ENCODE results near the gene OLFM2. TPM values are rescaled to one million over a fixed set of nuclear protein-coding genes. Genes with fewer than 3 reads are reported as not detected.

OLFM2 gene
- total and polyA plus RNA-seq, 9 of the 15 experiments (the other 6 are each of a cell fraction or from before 2014, with no cell fraction given), result 0.10 to 0.33 (median 0.23) TPM; not detected in 4

- peaks cover 0 to 35% of the 10 kb centered on the region in 2 experiments; a peak in 3 of 5 replicates for H3K4me1 ChIP-seq (replicated peaks in 1 of 2; ENCODE audit: control insufficient read depth in 2 of 2, insufficient read depth in 2 of 2, low read length in 2 of 2)
- in situ Hi-C loops (cut with MboI), result no loop called here
- no peak for FAIRE-seq
- H3K27me3 ChIP-seq (ENCODE audit: control insufficient read depth in 2 of 2, insufficient read depth in 2 of 2, low read length in 2 of 2), result no peaks in the 10 kb centered on the region
- no TSS peak for BruUV-seq (replicated peaks)
- H3K9me3 ChIP-seq (replicated peaks; ENCODE audit: control insufficient read depth, insufficient read depth, low read depth, low read length), result no peaks in the 10 kb centered on the region
- H2AFZ ChIP-seq (ENCODE audit: low read depth, low read length), result no peak overlapping the region
- no peak overlapping the region for H3K27ac ChIP-seq (ENCODE audit: extremely low read depth, low read depth, low read length)
- H3K4me3 ChIP-seq, result no peak overlapping the region
- H3K9me1 ChIP-seq (ENCODE audit: control insufficient read depth, insufficient read depth, low read length), result peaks cover 7% of the 10 kb centered on the region
- intact Hi-C loops (cut with micrococcal nuclease), result no loop called here
- TF ChIP-seq RBM34 (IDR thresholded peaks at IDR 0.05; ENCODE audit: borderline replicate concordance, insufficient read depth, low read length), result no peak
- TF ChIP-seq RFX1 (IDR thresholded peaks at IDR 0.05), result peak; percentile 84
- TF ChIP-seq POLR2G (IDR thresholded peaks at IDR 0.05; ENCODE audit: low read depth, low read length), result peak; percentile 30; the same call in 1 of the 2 replicates
- H4K20me1 ChIP-seq (replicated peaks; ENCODE audit: control insufficient read depth, insufficient read depth, low read length), result peaks cover 10% of the 10 kb centered on the region
- DNase-seq (ENCODE audit: extremely low read depth in 1 of 4, low spot score in 3 of 4), result no peak
- H3K4me2 ChIP-seq (ENCODE audit: insufficient read depth, low read length), result no peak overlapping the region
- ATAC-seq, result no peak
- no peak overlapping the region for H3K9ac ChIP-seq (ENCODE audit: insufficient read depth in 1 of 2, low read depth in 2 of 2, low read length in 2 of 2)
- H3K79me2 ChIP-seq (ENCODE audit: control insufficient read depth, insufficient read depth, low read length), result no peaks in the 10 kb centered on the region
- CTCF ChIA-PET (ENCODE audit: low intra/inter-chr PET ratio), result no interaction called here
- POLR2A ChIA-PET, result interaction anchor here (0.6 to 0.9 kb wide), 2 partner anchors 11 to 18 kb away, joined by 3 read pairs; no protein-coding TSS in a partner anchor
- 88% methylated on average over 3 of the region's 7 CpGs for WGBS (ENCODE audit: insufficient coverage, low coverage, missing lambda C conversion rate)
- peaks cover 38% of the 10 kb centered on the region; the same call in 2 of the 3 replicates for H3K36me3 ChIP-seq (ENCODE audit: control insufficient read depth, insufficient read depth, low read length)
Observed at GRCh38 chr19:9849791-9850190, 86.5 kb downstream of the OLFM2 start.

GRCh38 chr19:9848762-9849161 is 87.6 kb downstream of the OLFM2 start:
- intact Hi-C loops (cut with micrococcal nuclease) (no loop called here), in situ Hi-C loops (cut with MboI) (no loop called here)
- FAIRE-seq, result no peak
- Histone ChIP-seq H3K4me3 (no peak overlapping the region), H3K4me1 (replicated peaks in 1 of 2; ENCODE audit: control insufficient read depth in 2 of 2, insufficient read depth in 2 of 2, low read length in 2 of 2) (peaks cover 0 to 27% of the 10 kb centered on the region in 2 experiments; a peak in 3 of 5 replicates), H3K9me1 (ENCODE audit: control insufficient read depth, insufficient read depth, low read length) (peaks cover 7% of the 10 kb centered on the region), H2AFZ (ENCODE audit: low read depth, low read length) (no peak overlapping the region), H3K36me3 (ENCODE audit: control insufficient read depth, insufficient read depth, low read length) (peaks cover 47% of the 10 kb centered on the region; the same call in 2 of the 3 replicates), H3K9me3 (replicated peaks; ENCODE audit: control insufficient read depth, insufficient read depth, low read depth, low read length) (no peaks in the 10 kb centered on the region), H3K27ac (ENCODE audit: extremely low read depth, low read depth, low read length) (no peak overlapping the region), H3K27me3 (ENCODE audit: control insufficient read depth in 2 of 2, insufficient read depth in 2 of 2, low read length in 2 of 2) (no peaks in the 10 kb centered on the region), H3K79me2 (ENCODE audit: control insufficient read depth, insufficient read depth, low read length) (no peaks in the 10 kb centered on the region), H4K20me1 (replicated peaks; ENCODE audit: control insufficient read depth, insufficient read depth, low read length) (peaks cover 10% of the 10 kb centered on the region), H3K4me2 (ENCODE audit: insufficient read depth, low read length) (no peak overlapping the region), H3K9ac (ENCODE audit: insufficient read depth in 1 of 2, low read depth in 2 of 2, low read length in 2 of 2) (no peak overlapping the region; a peak in 1 of 4 replicates)
- ATAC-seq, result no peak
- BruUV-seq (replicated peaks), result no TSS peak
- POLR2A ChIA-PET, result no interaction called here
- WGBS (ENCODE audit: insufficient coverage, low coverage, missing lambda C conversion rate), result 92% methylated on average over 12 of the region's 23 CpGs
- CTCF ChIA-PET (ENCODE audit: low intra/inter-chr PET ratio), result interaction anchor here (1.5 kb wide), 1 partner anchor 66 kb away, joined by 16 read pairs; no protein-coding TSS in a partner anchor
- no peak for DNase-seq (ENCODE audit: extremely low read depth in 1 of 4, low spot score in 3 of 4)
- no peak for TF ChIP-seq BCOR (IDR thresholded peaks at IDR 0.05)
- TF ChIP-seq GTF2F1 (IDR thresholded peaks at IDR 0.05; ENCODE audit: low read depth, low read length), result no peak
- no peak for TF ChIP-seq CREM (IDR thresholded peaks at IDR 0.05; ENCODE audit: low read depth)
- TF ChIP-seq NFIC (IDR thresholded peaks at IDR 0.05), result no peak
- no peak for TF ChIP-seq GTF2B (IDR thresholded peaks at IDR 0.05; ENCODE audit: extremely low read depth, insufficient read length)
- no peak for TF ChIP-seq NR2C2 (CRISPR knock-in tag; IDR thresholded peaks at IDR 0.05)
- TF ChIP-seq NR2C2 (tag; IDR thresholded peaks at IDR 0.05), result no peak
- TF ChIP-seq ESRRA (IDR thresholded peaks at IDR 0.05; ENCODE audit: borderline replicate concordance, low read depth), result no peak
- TF ChIP-seq MBD2 (IDR thresholded peaks at IDR 0.05; ENCODE audit: borderline replicate concordance, low read depth), result no peak
- no peak for TF ChIP-seq HDGF (IDR thresholded peaks at IDR 0.05)
- TF ChIP-seq LARP7 (IDR thresholded peaks at IDR 0.05), result no peak
- TF ChIP-seq HNRNPL (IDR thresholded peaks at IDR 0.05; ENCODE audit: low read depth, low read length), result no peak
